NCI-H2196 (cell line): Measurements from ENCODE around the gene MMP23B.
"Not testable (repeated sequence)": the region's sequence is repeated elsewhere in the genome, so short reads cannot be mapped to it uniquely, and the experiment has no call there.

Source experiments
- DNase-seq: peaks from one replicate; lab custom pipeline; 2025; ENCODE audit not compliant: unreplicated experiment; lab: John Stamatoyannopoulos, UW

Gene MMP23B

DNA sequence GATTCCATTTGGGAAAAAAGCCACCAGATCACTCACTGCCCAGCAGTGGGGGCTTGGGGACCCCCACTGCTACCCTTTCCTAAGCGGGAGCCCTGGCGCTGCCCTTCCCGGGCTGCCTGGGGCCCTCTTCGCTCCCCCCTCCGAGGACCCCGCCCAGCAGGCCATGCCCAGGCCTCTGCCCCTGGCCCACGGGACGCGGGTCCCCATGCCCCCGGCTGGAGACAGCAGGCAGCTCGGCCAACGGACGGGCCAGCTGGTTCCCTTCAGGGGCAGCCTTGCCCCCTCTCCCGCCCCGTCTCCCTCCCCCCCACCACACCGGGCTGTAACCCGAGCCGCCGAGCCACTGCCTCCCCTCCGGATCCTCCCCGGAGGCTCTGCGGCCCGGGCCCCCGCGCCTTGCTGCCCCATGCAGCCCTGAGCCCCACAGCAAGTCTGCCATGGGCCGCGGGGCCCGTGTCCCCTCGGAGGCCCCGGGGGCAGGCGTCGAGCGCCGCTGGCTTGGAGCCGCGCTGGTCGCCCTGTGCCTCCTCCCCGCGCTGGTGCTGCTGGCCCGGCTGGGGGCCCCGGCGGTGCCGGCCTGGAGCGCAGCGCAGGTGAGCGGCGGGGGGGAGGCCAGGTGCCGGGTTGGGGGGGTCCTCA lies at the start of gene MMP23B:
Gene MMP23B (plus strand): TSS at position 392 of the 639 bp plus-strand sequence. CDS start 46 bp downstream, at position 438.
- no peak for DNase-seq

DNA sequence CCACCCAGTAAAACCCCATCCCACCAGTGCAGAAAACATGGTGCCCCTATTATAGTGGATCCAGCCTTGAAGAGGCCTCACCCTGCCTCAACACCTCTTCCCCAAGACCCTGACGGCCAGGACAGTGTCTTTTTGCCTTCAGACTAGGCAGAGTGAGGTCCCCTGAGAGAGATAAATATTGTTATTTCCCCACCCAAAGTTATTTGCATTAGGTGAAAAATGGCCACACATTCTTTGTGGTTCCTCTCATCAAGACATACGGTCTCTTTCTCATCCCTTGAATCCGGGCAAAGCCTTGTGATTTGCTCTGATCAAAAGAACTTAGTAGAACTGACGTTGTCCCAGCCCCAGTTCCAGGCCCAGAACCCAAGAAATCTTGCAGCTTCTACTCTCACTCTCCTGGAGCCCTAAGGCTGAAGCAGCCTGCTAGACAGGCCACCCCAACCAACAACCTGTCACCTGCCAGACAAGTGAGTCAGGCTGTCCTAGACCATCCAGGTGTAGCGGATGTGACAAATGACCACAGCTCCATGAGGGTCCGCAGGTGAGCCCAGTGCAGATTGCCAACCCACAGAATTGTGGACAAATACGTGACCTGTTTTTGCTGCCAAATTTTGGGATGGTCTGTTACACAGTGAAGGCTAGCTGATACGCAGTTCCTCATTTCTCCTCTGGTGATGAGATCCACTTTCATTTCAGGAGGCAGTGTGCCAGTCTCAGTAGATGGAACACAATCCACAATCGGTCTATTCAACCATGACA lies 49.2 kb upstream of the MMP23B start:
- no peak for DNase-seq

DNA sequence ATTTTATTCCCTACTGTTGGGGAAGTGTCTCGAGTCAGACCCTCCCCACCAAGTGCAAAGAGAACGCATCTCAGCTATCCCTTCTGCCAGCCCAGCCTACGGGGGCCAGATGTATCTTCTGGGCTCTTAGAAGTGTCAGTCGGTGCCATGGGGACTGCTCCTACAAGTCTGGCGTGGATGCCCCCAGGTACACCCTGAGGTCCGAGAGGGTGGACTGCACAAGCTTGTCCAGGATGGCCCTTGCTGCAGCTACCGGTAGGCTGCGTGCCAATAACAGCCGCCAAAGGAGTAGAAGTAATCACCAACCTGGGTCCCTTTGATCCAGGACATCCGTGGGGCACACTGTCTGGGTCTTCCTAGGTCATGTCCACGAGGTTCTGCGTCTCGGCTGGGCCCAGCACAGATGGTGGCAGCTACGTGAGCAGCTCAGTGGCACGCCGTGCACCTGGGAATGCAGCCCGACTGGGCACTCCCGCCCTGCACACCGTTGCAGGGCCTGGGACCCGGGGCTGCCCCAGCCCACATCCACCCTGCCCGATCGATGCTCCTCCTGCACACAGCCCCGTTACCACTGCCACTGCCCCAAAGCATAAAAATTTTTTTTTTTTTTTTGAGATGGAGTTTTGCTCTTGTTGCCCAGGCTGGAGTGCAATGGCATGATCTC lies 48.5 kb upstream of the MMP23B start:
- no peak for DNase-seq

DNA sequence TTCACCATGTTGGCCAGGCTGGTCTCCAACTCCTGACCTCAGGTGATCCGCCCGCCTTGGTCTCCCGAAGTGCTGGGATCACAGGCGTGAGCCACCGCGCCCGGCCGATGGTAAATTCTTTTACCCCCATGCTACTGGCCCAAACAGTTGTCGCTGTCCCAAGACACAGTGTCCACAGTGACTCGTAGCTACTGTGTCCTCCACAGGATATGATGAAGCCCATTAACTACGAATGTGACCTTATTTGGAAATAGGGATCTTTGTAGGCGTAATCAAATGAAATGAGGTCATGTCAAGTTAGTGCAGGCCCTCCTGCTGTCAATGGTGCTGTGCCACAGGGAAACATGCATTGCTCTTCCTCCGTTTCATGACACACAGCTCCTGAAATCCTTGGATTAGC lies 40.5 kb upstream of the MMP23B start:
- no peak for DNase-seq

DNA sequence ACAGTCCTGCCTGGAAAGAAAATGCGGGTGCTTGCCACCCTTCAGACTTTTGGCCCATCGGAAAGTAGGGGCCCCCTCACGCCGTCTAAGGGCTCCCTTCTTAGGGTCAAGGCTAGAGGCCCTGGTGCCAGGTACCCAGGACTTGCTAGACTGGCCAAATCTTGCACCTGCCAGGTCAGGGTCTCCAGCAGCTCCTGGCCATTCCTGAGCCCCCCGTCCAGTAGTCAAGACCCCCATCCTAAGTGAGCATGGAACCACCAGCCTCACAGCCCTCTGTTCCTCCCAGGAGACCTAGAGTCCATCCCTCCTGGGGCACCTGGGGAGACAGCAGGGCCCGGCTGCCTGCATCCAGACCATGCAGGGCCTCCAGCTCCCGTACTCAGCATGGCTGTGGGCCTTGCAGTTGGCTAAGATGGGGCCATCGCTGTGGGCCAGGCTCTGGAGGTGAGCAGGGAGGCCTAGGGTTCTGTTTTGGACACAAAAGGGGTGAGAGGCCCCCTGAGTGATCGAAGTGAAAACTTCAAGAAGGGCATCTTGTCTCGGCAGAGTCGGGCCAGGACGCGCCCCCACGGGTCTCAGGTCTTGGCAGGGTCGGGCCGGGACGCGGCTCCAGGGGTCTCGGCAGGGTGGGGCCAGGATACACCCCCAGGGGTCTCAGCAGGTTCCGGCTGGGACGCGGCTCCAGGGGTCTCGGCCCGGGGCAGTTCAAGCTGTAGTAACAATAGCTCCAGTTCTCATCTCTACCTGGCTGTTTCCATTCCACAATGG lies 38.0 kb upstream of the MMP23B start:
- no peak for DNase-seq

DNA sequence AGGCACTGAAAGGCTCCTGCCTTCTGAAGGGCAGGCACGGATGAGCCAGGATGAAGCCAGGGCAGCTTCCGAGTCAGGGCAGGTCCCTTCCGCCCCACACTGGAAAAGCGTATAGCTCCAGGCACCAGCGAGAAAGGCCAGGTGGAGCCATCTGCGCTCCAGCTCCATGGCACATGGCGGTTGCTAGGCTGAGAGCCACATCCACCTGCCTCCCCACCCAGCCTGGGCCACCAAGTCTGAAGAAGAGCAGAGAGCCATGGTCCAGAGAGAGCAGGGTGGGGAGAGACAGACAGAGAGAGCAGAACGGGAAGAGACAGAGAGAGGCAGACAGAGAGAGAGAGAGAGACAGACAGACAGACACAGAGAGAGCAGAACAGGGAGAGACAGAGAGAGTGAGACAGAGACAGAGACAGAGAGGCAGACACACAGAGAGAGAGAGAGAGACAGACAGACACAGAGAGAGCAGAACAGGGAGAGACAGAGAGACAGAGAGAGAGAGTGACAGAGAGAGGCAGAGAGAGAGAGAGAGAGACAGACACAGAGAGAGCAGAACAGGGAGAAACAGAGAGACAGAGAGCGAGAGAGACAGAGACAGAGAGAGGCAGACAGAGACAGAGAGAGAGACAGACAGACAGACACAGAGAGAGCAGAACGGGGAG lies 37.2 kb upstream of the MMP23B start:
- peak; percentile 27 for DNase-seq

DNA sequence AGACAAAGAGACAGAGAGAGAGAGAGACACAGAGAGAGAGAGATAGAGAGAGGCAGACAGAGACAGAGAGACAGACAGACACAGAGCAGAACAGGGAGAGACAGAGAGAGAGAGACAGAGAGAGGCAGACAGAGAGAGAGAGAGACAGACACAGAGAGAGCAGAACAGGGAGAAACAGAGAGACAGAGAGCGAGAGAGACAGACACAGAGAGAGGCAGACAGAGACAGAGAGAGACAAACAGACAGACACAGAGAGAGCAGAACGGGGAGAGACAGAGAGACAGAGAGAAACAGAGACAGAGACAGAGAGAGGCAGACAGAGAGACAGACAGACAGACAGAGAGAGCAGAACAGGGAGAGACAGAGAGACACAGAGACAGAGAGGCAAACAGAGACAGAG lies 36.6 kb upstream of the MMP23B start:
- DNase-seq, result not testable (repeated sequence)

DNA sequence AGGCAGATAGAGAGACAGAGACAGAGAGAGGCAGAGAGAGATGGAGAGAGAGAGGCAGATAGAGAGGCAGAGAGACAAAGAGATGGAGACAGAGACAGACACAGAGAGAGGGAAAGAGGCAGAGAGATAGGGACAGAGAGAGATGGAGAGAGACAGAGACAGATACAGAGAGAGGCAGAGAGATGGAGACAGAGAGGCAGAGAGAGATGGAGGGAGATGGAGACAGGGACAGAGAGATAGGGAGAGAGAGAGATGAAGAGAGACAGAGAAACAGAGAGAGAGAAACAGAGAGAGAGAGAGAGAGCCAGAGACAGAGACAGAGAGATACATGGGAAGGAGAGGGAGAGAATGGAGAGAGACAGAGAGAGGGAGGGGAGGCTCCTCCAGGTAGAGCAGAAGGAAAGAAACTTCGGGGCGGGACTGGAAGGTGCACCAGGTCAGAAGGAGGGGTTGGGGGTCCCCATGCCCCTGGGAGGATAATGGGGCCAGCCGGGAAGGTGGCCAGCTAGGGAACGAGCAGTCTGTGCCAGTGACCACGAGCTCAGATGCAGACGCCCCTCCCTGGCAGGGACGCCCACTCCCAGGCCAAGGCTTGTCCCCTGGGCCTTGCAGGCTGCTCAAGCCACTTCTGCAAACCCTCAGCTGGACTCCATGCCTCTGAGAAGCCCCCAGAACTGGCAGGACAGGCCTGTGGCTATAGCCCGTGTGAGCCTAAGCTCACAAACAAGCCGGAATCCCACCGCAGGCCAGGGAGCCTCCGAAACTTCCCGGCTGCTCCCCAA lies 35.3 kb upstream of the MMP23B start:
- DNase-seq, result no peak

DNA sequence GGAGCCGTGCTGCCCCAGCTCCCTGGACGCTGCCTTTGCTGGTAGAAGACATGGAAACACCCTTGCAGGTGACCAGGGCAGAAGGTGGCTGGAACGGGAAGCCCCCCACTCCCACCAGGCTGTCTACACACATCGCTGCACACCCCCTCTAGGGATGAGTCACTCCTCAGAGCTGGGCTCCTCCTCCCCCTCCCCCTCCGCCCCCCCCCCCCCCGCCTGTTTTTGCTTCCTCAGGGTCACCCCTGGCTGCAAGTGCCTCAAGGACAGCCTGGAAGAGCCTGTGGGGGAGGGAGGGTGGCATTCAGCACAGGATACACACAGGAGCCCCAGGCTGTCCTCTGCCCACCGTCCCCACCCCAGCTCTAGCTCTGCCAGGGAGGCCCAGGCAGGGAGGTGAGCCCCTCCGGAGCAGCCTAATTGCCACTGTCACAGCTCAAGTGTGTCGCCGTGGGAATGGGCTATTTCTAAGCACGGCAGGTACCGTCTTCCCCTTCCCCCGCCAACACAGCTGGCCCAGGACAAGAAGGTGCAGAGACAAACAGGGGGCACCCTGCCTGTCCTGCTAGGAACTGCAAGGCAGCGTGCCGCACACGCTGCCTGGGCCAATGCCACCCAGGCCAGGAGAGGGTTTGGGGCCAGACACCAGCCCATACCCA lies 34.6 kb upstream of the MMP23B start:
- DNase-seq, result no peak

DNA sequence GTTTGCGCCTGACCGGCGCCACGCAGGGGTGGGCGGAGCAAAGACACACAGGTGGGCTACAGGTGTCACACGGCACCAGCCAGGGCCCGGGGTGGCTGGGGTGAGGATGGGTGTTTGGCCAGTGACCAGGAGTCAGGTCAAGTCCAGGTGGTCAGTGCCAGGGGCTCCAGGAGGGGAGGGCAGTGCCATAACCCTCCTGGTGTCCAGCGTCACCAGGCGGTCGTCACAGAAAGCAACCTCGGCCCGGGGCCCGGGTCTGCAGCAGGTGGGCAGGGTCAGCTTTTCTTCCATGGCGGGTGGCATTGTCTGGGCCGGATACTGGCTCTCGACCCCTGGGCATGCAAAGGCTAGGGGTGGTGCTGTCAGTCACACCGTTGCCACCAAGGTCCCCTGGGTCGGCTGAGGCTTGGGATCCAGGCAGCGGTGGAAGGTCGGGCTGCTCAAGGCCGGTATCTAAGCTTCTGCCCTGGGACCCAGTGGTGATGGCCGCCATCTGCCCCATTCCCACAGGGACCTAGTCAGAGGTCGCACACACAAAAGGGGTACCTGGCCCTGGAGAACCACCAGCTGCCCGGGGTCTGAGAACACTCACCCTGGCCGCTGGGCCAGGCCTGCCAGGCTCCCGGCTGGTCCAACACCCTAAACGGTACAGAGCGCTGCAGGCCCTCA lies 33.8 kb upstream of the MMP23B start:
- DNase-seq, result no peak

DNA sequence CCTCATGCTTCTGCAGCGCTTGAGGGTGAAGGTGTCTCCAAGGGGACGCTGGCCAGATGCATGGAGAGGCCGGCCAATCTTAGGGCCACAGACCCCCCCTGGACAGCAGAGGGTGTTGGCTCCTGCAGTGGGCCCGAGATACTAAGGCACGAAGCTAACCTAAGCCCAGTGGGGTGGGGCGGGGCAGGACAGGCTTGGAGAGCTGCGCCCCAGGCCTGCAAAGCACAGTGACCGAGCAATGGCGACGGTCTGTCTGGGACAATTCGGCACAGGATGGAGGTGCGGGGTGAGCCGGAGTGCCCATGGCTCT lies 33.3 kb upstream of the MMP23B start:
- DNase-seq, result no peak

DNA sequence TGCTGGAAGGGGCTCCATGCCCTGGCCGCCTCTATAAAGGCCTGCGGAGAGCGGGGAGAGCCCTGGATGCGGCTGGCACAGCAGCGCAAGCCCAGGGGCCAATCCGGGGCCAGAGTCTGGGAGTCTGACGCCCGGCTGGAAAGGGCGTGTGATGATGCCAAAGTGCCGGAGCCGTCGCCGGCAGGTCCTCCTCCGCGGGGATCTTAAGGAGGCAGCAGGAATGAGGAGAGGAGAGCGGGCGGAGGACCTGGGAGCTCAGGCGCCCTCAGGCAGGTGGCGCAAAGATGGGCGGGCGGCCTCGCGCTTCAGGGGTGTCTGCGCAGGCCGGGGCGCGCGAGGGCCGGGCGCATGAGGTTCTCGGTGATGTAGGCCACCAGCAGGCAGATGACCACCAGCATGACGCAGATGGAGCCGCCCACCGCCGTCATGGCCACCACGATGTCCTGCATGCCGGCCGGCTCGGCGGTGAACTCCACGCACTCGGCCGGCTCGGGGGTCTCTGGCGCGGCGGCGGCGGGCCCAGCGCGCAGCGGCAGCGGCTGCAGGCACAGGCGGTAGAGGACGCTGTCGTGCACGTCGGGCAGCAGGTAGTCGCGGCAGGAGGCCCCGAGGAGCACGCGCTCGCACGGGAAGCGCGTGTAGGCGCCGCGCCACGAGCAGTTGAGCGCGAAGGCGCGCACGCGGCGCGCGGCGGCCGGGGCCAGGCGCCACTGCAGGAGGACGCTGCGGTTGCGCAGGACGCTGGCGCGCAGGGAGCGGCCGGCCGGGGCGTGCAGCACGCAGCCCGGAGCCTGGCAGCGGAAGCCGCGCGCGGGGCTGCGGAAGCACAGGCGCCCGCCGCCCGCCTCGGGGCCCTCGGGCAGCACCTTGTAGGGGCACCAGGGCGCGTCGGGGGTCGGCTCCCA lies 32.7 kb upstream of the MMP23B start:
- DNase-seq, result peak; percentile 41

DNA sequence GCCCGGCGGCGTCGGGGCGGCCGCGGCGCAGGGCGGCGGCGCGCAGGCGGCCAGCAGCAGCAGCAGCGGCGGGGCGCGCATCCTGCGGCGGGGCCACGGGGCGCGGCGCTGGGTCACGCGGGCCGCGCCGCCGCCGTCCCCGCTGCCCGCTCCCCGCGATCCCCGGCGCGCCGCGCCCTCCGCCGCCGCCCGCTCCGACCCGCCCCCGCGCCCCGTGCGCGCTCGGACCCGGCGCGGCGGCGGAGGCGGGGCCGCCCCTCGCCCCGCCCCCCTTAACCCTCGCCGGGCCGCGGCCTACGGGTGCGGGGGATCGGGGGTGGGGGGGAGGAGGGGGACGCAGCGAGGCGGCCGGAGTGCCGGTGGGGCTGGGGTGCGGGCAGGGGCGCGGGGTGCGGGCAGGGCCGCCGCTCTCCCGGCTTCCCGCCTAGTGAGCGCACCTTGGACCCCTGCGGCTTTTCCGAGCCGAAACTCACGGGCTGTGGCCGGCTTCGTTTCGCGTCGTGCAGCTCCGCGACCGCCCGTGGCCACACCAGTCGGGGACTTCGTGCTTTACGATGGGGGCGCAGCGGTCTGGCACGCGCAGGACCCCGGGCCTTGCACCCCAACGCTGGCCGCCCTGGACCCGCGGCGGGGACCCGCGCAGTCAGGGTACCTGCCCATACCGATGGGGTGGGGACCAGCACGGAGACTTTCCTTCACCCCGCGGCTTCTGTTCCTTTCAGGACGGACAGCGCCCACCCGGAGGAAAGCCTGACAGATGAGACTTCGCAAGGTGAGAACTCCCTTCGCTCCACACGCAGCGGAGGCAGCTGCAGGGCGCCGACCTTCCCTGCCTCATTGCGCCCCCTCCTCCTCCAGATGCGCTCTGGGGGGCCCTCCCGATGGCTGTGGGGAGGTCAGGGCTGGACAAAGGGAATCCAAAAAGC lies 31.8 kb upstream of the MMP23B start, which contains the start of gene FNDC10:
Gene FNDC10 (minus strand): TSS at position 201 of the 926 bp plus-strand sequence. CDS start 120 bp downstream, at position 81.
- DNase-seq, result no peak

DNA sequence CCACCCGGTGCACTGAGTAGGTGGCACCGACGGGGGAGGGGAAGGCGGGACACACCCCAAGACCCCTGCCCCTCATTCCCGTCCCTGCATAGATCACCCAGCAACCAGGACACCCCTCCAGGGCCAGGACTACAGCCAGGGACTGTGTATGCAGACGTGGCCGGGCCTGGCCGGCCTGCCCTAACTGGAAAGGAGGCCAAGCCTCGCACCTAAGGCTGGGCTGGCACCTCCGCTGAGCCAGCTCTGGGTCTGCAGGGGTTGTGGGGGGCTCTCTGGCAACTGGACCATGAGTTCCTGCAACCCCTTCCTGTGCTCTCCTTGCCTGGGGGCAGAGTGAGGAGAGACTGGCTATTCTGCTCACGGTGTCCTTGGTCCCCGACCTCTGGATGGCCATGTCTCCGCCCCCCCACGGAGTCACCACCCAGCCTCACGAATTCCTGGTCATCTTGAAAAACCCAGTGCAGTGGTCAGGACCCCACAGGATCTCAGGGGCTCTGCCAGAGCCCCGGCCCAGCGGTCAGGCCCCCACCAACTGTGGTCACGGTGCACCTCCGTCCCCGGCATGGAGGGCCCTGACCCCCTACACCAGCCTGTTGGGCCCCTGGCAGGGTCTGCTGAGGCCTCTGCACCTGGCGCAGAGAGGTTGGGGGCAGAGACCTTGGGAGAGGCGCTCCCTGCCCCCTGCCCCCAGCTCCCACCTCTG lies 31.0 kb upstream of the MMP23B start:
- DNase-seq, result no peak

DNA sequence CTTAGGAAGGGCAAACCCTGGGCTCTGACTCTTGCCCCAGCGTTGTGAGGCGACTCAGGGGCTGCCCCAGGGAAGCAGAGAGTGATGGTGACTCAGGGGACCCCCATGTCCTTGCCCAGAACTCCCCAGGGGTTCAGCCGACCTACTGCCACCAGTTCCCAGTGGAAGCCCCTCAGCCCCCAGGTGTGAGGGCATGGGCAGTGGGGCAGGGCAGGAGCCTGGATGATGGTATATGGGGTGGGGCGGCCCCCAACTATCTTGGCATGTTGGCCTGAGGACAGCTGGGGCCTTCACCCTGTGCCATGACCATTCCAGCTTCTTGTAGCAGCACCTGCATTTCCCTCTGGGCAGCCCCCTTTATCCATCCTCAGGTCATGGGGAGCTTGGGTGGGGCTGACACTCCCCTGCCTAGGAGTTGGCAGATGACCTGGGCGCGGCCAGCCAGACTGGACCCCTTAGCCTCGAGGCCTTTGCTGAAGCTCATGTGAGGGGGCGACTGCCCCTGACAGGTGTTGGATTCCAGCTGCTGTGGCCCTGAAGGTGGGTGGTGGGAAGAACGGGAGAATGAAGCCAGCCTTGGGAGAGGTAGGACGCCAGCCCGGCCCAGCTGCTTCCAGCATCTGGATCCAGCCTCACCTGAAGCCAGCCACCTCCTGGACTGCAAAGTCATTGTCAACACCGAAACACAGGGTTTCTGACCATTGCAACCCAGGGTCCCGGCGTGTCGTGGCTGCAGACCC lies 30.2 kb upstream of the MMP23B start:
- no peak for DNase-seq
